ENCODE data around the gene OR5AC2.

GRCh38 chr3:98038876-98039275 lies 48.1 kb upstream of the OR5AC2 start:
- no peak for TF ChIP-seq CTCF (IDR thresholded peaks at IDR 0.05)
- TF ChIP-seq POLR2A (IDR thresholded peaks at IDR 0.05) = no peak
